A673 (cell line): ENCODE data around the gene PINLYP.

Source experiments
- CTCF ChIP-seq: fragments of 300-800, 200-600 bp; sonication (generic); conservative IDR thresholded peaks from 2 replicates; pipeline ENCODE4 v1.5.1; 2017; ENCODE audit warnings: low read depth, mild to moderate bottlenecking, antibody characterized with exemption, low read length, moderate library complexity, mixed read lengths
- EZH2 ChIP-seq: fragments of 200-600 bp; sonication (generic); IDR thresholded peaks from 2 replicates; pipeline ENCODE4 v1.6.1; 2017; ENCODE audit warnings: borderline replicate concordance, low read depth, mild to moderate bottlenecking, mixed read lengths, antibody characterized with exemption, low read length; ENCODE audit not compliant: poor library complexity, severe bottlenecking

- no peak for TF ChIP-seq EZH2
- no peak for TF ChIP-seq CTCF
Measured at GRCh38 chr19:43631491-43631890, 55.9 kb downstream of the PINLYP start.
